SK-N-SH (cell line): ENCODE measurements around the gene B4GALT1. TPM values are rescaled to one million over a fixed set of nuclear protein-coding genes. Genes with fewer than 3 reads are reported as not detected.

Experiments used
- CTCF ChIA-PET: fragments of 300-600, 350-600 bp; formaldehyde crosslinking; extraction: SDS; loops from one replicate; lab custom pipeline; 2021; lab: Yijun Ruan, JAX
- POLR2A ChIA-PET: fragments of 350-600 bp; sonication (Branson Sonifier 250); formaldehyde crosslinking; extraction: SDS; loops from one replicate; lab custom pipeline; 2020; ENCODE audit warnings: antibody characterized with exemption, inconsistent platforms; lab: Yijun Ruan, JAX
- DNase-seq: peaks from one replicate; pipeline ENCODE4 v3.0.0; 2012
- H2AFZ ChIP-seq: fragments of 200-600 bp; sonication (generic); 2 replicates; pipeline ENCODE4 v1.8.1; 2016; ENCODE audit warnings: antibody characterized with exemption, mild to moderate bottlenecking, low read depth
- H3F3A ChIP-seq: fragments of 200-600 bp; sonication (generic); replicated peaks from 2 replicates; pipeline ENCODE3; 2016; ENCODE audit warnings: antibody characterized with exemption, mild to moderate bottlenecking; ENCODE audit not compliant: insufficient read depth
- H3K27ac ChIP-seq, 2 experiments: fragments of 200-500 bp in 1 of 2; fragments of 200-600 bp in 1 of 2; sonication (Bioruptor generic) in 1 of 2; sonication (generic), shearing (Covaris generic) in 1 of 2; 2 replicates each; pipeline versions ENCODE4 v1.5.1 to v1.6.1; 2014 to 2016; ENCODE audit warnings: low read depth in 2 of 2, inconsistent platforms in 1 of 2, low read length in 1 of 2, mild to moderate bottlenecking in 1 of 2, mixed read lengths in 1 of 2
- H3K27me3 ChIP-seq: fragments of 200-600 bp; sonication (generic), shearing (Covaris generic); 2 replicates; pipeline ENCODE4 v1.6.1; 2016; ENCODE audit warnings: mixed run types; ENCODE audit not compliant: insufficient read depth
- H3K36me3 ChIP-seq, 2 experiments: fragments of 200-500 bp in 1 of 2; fragments of 200-600 bp in 1 of 2; sonication (Bioruptor generic) in 1 of 2; sonication (generic) in 1 of 2; replicated peaks in 1 of 2; 2 replicates each; pipeline versions ENCODE3 to v1.5.1; 2014 to 2016; ENCODE audit warnings: low read length in 1 of 2, mild to moderate bottlenecking in 1 of 2; ENCODE audit not compliant: insufficient read depth in 2 of 2, control insufficient read depth in 1 of 2
- H3K4me1 ChIP-seq, 2 experiments: fragments of 200-500 bp in 1 of 2; fragments of 200-600 bp in 1 of 2; sonication (Bioruptor generic) in 1 of 2; sonication (generic), shearing (Covaris generic) in 1 of 2; 2 replicates each; pipeline versions ENCODE4 v1.5.1 to v1.6.1; 2014 to 2016; ENCODE audit warnings: low read depth in 1 of 2, low read length in 1 of 2, mixed run types in 1 of 2; ENCODE audit not compliant: insufficient read depth in 2 of 2, control insufficient read depth in 1 of 2
- H3K4me2 ChIP-seq: fragments of 200-600 bp; sonication (generic), shearing (Covaris generic); 2 replicates; pipeline ENCODE4 v1.6.1; 2017; ENCODE audit warnings: mixed run types
- H3K4me3 ChIP-seq, 2 experiments: fragments of 200-500 bp in 1 of 2; fragments of 200-600 bp in 1 of 2; sonication (Bioruptor generic) in 1 of 2; sonication (generic), shearing (Covaris generic) in 1 of 2; 2 replicates each; pipeline versions ENCODE4 v1.5.1 to v1.8.1; 2014 to 2016; ENCODE audit warnings: low read depth in 2 of 2, inconsistent platforms in 1 of 2, low read length in 1 of 2, mild to moderate bottlenecking in 1 of 2, mixed read lengths in 1 of 2, moderate library complexity in 1 of 2
- H3K79me2 ChIP-seq: fragments of 200-600 bp; sonication (generic); 2 replicates; pipeline ENCODE4 v1.8.1; 2017; ENCODE audit warnings: mild to moderate bottlenecking; ENCODE audit not compliant: insufficient read depth
- H3K9ac ChIP-seq: fragments of 200-600 bp; sonication (generic); 2 replicates; pipeline ENCODE4 v1.6.1; 2017; ENCODE audit warnings: mixed run types
- H3K9me2 ChIP-seq: fragments of 200-600 bp; sonication (generic); 2 replicates; pipeline ENCODE4 v1.6.1; 2017; ENCODE audit warnings: mixed run types
- H3K9me3 ChIP-seq: fragments of 200-600 bp; sonication (generic); 2 replicates; pipeline ENCODE4 v1.6.1; 2017; ENCODE audit warnings: mixed run types, mild to moderate bottlenecking, moderate library complexity
- H4K20me1 ChIP-seq: fragments of 200-600 bp; sonication (generic); 2 replicates; pipeline ENCODE4 v1.6.1; 2017; ENCODE audit warnings: mild to moderate bottlenecking, mixed run types; ENCODE audit not compliant: insufficient read depth
- CTCF ChIP-seq: fragments of 200-600 bp; sonication (generic); IDR thresholded peaks from 2 replicates; pipeline ENCODE4 v1.6.1; 2017; ENCODE audit warnings: antibody characterized with exemption, mild to moderate bottlenecking, moderate library complexity
- FOXM1 ChIP-seq: IDR thresholded peaks from 2 replicates; pipeline ENCODE4 v1.4.0; 2012; ENCODE audit warnings: low read depth, mild to moderate bottlenecking
- MAX ChIP-seq: IDR thresholded peaks from 2 replicates; pipeline ENCODE4 v1.4.0; 2012; ENCODE audit warnings: low read depth
- MXI1 ChIP-seq: IDR thresholded peaks from 2 replicates; pipeline ENCODE4 v1.6.1; 2012; ENCODE audit warnings: mild to moderate bottlenecking, low read depth, low read length, improper control_type of control experiment
- PBX3 ChIP-seq: IDR thresholded peaks from 2 replicates; pipeline ENCODE4; 2012
- POLR2AphosphoS5 ChIP-seq: IDR thresholded peaks from 2 replicates; pipeline ENCODE4 v1.6.1; 2012; ENCODE audit warnings: low read depth, low read length
- REST ChIP-seq: IDR thresholded peaks from 2 replicates; pipeline ENCODE4 v1.6.1; 2012; ENCODE audit warnings: mild to moderate bottlenecking, low read depth, low read length, moderate library complexity
- RXRA ChIP-seq: IDR thresholded peaks from 2 replicates; pipeline ENCODE4 v1.4.0; 2012; ENCODE audit warnings: low read depth, mild to moderate bottlenecking, borderline replicate concordance
- TCF12 ChIP-seq: IDR thresholded peaks from 2 replicates; pipeline ENCODE4 v1.4.0; 2012
- WGBS: methylation state at CpG from one replicate; pipeline ENCODE4 v1.1.6; 2017; ENCODE audit warnings: low lambda C conversion rate; 5-methylcytosine and 5-hydroxymethylcytosine counted together
- polyA plus RNA-seq, 3 experiments: library from polyadenylated mRNA; depleted of rRNA; stranded (reverse); fragments of >200 nt; gene quantifications; 2 replicates each; pipeline ENCODE4 v1.2.3, GENCODE V29; 2012

Gene B4GALT1
- polyA plus RNA-seq, 1 of the 3 experiments (the other 2 are of a cell fraction) = 36.2 TPM

GRCh38 chr9:33162721-33163311, 4.3 kb downstream of the B4GALT1 start:
- H3K27ac ChIP-seq = peak overlapping the region; percentile 94 to 96; a peak in 3 of 4 replicates
- H3K4me2 ChIP-seq = peak overlapping the region; percentile 98
- TF ChIP-seq TCF12 = peak; percentile 48; the same call in 1 of the 2 replicates
- TF ChIP-seq MXI1 = no peak
- ChIA-PET POLR2A (no interaction called here), CTCF (interaction anchor here (0.9 to 1.2 kb wide), 2 partner anchors 17 to 32 kb away, joined by 3 read pairs; no protein-coding TSS in a partner anchor)
- 83% methylated on average over 9 of the region's 9 CpGs for WGBS
- no peak overlapping the region for H3K9ac ChIP-seq
- peaks cover 29% of the 10 kb centered on the region for H3F3A ChIP-seq
- no peaks in the 10 kb centered on the region for H4K20me1 ChIP-seq
- peaks cover 68 to 78% of the 10 kb centered on the region in 2 experiments for H3K4me1 ChIP-seq
- no peaks in the 10 kb centered on the region for H3K36me3 ChIP-seq
- no peaks in the 10 kb centered on the region for H3K9me2 ChIP-seq
- no peak overlapping the region for H2AFZ ChIP-seq
- no peaks in the 10 kb centered on the region for H3K9me3 ChIP-seq
- DNase-seq = no peak
- H3K27me3 ChIP-seq = no peaks in the 10 kb centered on the region
- no peak overlapping the region for H3K4me3 ChIP-seq
- H3K79me2 ChIP-seq = peaks cover 88% of the 10 kb centered on the region

GRCh38 chr9:33161589-33162132, 5.5 kb downstream of the B4GALT1 start:
- no peak overlapping the region for H2AFZ ChIP-seq
- WGBS = 55% methylated on average over 1 of the region's 1 CpG
- peaks cover 29% of the 10 kb centered on the region for H3F3A ChIP-seq
- TF ChIP-seq REST = no peak
- TF ChIP-seq RXRA = no peak
- TF ChIP-seq PBX3 = no peak
- no peak for TF ChIP-seq POLR2AphosphoS5
- TF ChIP-seq CTCF = no peak
- no peak for TF ChIP-seq FOXM1
- no peak for TF ChIP-seq MAX
- TF ChIP-seq, all 33 proteins: peak for 0
- Histone ChIP-seq H3K4me3 (peak overlapping the region in 1 of 2 experiments; percentile 34; a peak in 2 of 4 replicates), H3K9me2 (no peaks in the 10 kb centered on the region), H3K27ac (peak overlapping the region; percentile 94 to 96), H3K4me2 (peak overlapping the region; percentile 70), H3K79me2 (peaks cover 97% of the 10 kb centered on the region), H3K36me3 (no peaks in the 10 kb centered on the region), H4K20me1 (no peaks in the 10 kb centered on the region), H3K4me1 (peaks cover 75 to 78% of the 10 kb centered on the region in 2 experiments), H3K9me3 (no peaks in the 10 kb centered on the region), H3K9ac (peak overlapping the region; percentile 50; the same call in 1 of the 2 replicates), H3K27me3 (no peaks in the 10 kb centered on the region)
- CTCF ChIA-PET = interaction anchor here (1.2 to 3.3 kb wide), 4 partner anchors 9 to 82 kb away, joined by 3 to 18 read pairs (median 6); no protein-coding TSS in a partner anchor
- DNase-seq = no peak
- POLR2A ChIA-PET = no interaction called here
